GM12878 (cell line): ENCODE measurements around the gene MDK. TPM values are rescaled to one million over a fixed set of nuclear protein-coding genes. Genes with fewer than 3 reads are reported as not detected.

Experiments
- BCL11A ChIP-seq: IDR thresholded peaks from 2 replicates; pipeline ENCODE4 v1.6.1; 2011; ENCODE audit warnings: low read depth, low read length
- BMI1 ChIP-seq: fragments of 450-650 bp; IDR thresholded peaks from 2 replicates; pipeline ENCODE4 v1.6.1; 2016; ENCODE audit warnings: mild to moderate bottlenecking, moderate library complexity, borderline replicate concordance
- CEBPZ ChIP-seq: fragments of 150-350 bp; IDR thresholded peaks from 2 replicates; pipeline ENCODE4 v1.6.1; 2016; ENCODE audit warnings: low read depth, low read length
- CHD1 ChIP-seq: IDR thresholded peaks from 2 replicates; pipeline ENCODE4 v1.6.1; 2012; ENCODE audit warnings: low read depth, low read length, improper control_type of control experiment
- CHD2 ChIP-seq: IDR thresholded peaks from 2 replicates; pipeline ENCODE4 v1.6.1; 2011; ENCODE audit warnings: low read depth, low read length, improper control_type of control experiment, borderline replicate concordance
- FOS ChIP-seq: IDR thresholded peaks from 3 replicates; pipeline ENCODE4 v1.6.1; 2011; ENCODE audit warnings: borderline replicate concordance; ENCODE audit not compliant: insufficient read length; ENCODE audit errors: extremely low read depth
- FOXM1 ChIP-seq: IDR thresholded peaks from 2 replicates; pipeline ENCODE4 v1.6.1; 2012; ENCODE audit warnings: low read depth, mild to moderate bottlenecking, inconsistent platforms, low read length, moderate library complexity
- HCFC1 ChIP-seq: fragments of 150-350 bp; IDR thresholded peaks from 2 replicates; pipeline ENCODE4 v1.6.1; 2014; ENCODE audit warnings: low read length
- KLF5 ChIP-seq: fragments of 450-650 bp; IDR thresholded peaks from 2 replicates; pipeline ENCODE4 v1.6.1; 2014; ENCODE audit warnings: mild to moderate bottlenecking; ENCODE audit not compliant: partially characterized antibody
- MEF2B ChIP-seq: fragments of 450-650 bp; IDR thresholded peaks from 2 replicates; pipeline ENCODE4 v1.6.1; 2018; ENCODE audit warnings: mild to moderate bottlenecking, moderate library complexity; ENCODE audit not compliant: partially characterized antibody, poor library complexity, severe bottlenecking
- NFXL1 ChIP-seq: fragments of 450-650 bp; IDR thresholded peaks from 2 replicates; pipeline ENCODE4 v1.6.1; 2017; ENCODE audit warnings: antibody characterized with exemption, mild to moderate bottlenecking, borderline replicate concordance
- NR2F1 ChIP-seq: fragments of 450-650 bp; conservative IDR thresholded peaks from 2 replicates; pipeline ENCODE4 v1.6.1; 2017; ENCODE audit warnings: mild to moderate bottlenecking
- POLR2A ChIP-seq: IDR thresholded peaks from 2 replicates; pipeline ENCODE4 v1.6.1; 2011; ENCODE audit warnings: low read depth, mild to moderate bottlenecking, low read length
- PRDM15 ChIP-seq: fragments of 450-650 bp; formaldehyde crosslinking; IDR thresholded peaks from 2 replicates; pipeline ENCODE4 v1.4.0; 2020; ENCODE audit warnings: mild to moderate bottlenecking, moderate library complexity
- SMARCA5 ChIP-seq: fragments of 450-650 bp; IDR thresholded peaks from 2 replicates; pipeline ENCODE4 v1.6.1; 2017; ENCODE audit warnings: mild to moderate bottlenecking
- SMC3 ChIP-seq: IDR thresholded peaks from 2 replicates; pipeline ENCODE4 v1.6.1; 2011; ENCODE audit warnings: low read length, improper control_type of control experiment, borderline replicate concordance
- TCF12 ChIP-seq: IDR thresholded peaks from 2 replicates; pipeline ENCODE4 v1.6.1; 2011; ENCODE audit warnings: low read depth, mild to moderate bottlenecking, low read length
- TCF7 ChIP-seq: IDR thresholded peaks from 2 replicates; pipeline ENCODE4 v1.6.1; 2014; ENCODE audit warnings: antibody characterized with exemption, borderline replicate concordance
- YY1 ChIP-seq: IDR thresholded peaks from 2 replicates; pipeline ENCODE4 v1.6.1; 2011; ENCODE audit warnings: low read depth, mild to moderate bottlenecking, low read length
- ZBED1 ChIP-seq: IDR thresholded peaks from 2 replicates; pipeline ENCODE4 v1.6.1; 2016; ENCODE audit warnings: borderline replicate concordance
- ZNF687 ChIP-seq: fragments of 450-650 bp; IDR thresholded peaks from 2 replicates; pipeline ENCODE4 v1.6.1; 2017; ENCODE audit warnings: mild to moderate bottlenecking, moderate library complexity
- polyA plus RNA-seq, 11 experiments: library from polyadenylated mRNA; depleted of rRNA in 4 of 11; unstranded in 6 of 11; stranded (reverse) in 5 of 11; fragments of >200 nt; fragmentation: Nextera tagmentation in 4 of 11; fragmentation: Illumina TruSeq in 1 of 11; extraction: Ambion mirVana in 4 of 11; extraction: Trizol in 1 of 11; gene quantifications; 1 replicate in 1 of 11; 2 replicates in 10 of 11; pipeline versions ENCODE4 v1.2.1 to v1.2.3, GENCODE V29; 2011 to 2016; ENCODE audit warnings: inconsistent platforms in 2 of 11, missing spikeins in 2 of 11, low read depth in 1 of 11
- total RNA-seq, 4 experiments: library from RNA; depleted of rRNA in 3 of 4; stranded (reverse); fragments of >200 nt in 3 of 4; fragmentation: Illumina TruSeq in 1 of 4; extraction: Trizol in 1 of 4; gene quantifications; 2 replicates each; pipeline versions ENCODE4 v1.2.1 to v1.2.3, GENCODE V29; 2013 to 2021

MDK gene
- total and polyA plus RNA-seq, 10 of the 15 experiments (the other 5 are each of a cell fraction or from before 2014, with no cell fraction given): 0.77 to 17.8 (median 9.9) TPM

GRCh38 chr11:46346886-46347636 is 34.4 kb upstream of the MDK start, which contains the start of gene DGKZ (continued):
- no peak for TF ChIP-seq CEBPZ
- TF ChIP-seq KLF5: no peak
- no peak for TF ChIP-seq BCL11A
- 0 out of 2 replicates have a peak, but pooled peaks have one; percentile 45 for TF ChIP-seq TCF12
- TF ChIP-seq ZBED1: no peak
- no peak for TF ChIP-seq MEF2B
- no peak for TF ChIP-seq TCF7
- TF ChIP-seq YY1: peak; percentile 56; the same call in 1 of the 2 replicates
- TF ChIP-seq SMARCA5: peak; percentile 95
- TF ChIP-seq CHD2: no peak
- TF ChIP-seq NR2F1: no peak; the same call in 1 of the 2 replicates
- 0 out of 2 replicates have a peak, but pooled peaks have one; percentile 76 for TF ChIP-seq NFXL1
- TF ChIP-seq FOXM1: no peak
- TF ChIP-seq POLR2A: no peak; the same call in 1 of the 2 replicates
- TF ChIP-seq PRDM15 (CRISPR knock-in tag): no peak
- TF ChIP-seq CHD1: no peak
- 0 out of 2 replicates have a peak, but pooled peaks have one; percentile 43 for TF ChIP-seq ZNF687
- TF ChIP-seq SMC3: peak; percentile 39; the same call in 1 of the 2 replicates
- TF ChIP-seq HCFC1: peak; percentile 51
- TF ChIP-seq BMI1: no peak
- no peak for TF ChIP-seq FOS
